Measurements from ENCODE around the gene FAAP20.
A peak's percentile ranks its signal among the peaks of the same experiment; 100 is the strongest.

FAAP20 gene

DNA sequence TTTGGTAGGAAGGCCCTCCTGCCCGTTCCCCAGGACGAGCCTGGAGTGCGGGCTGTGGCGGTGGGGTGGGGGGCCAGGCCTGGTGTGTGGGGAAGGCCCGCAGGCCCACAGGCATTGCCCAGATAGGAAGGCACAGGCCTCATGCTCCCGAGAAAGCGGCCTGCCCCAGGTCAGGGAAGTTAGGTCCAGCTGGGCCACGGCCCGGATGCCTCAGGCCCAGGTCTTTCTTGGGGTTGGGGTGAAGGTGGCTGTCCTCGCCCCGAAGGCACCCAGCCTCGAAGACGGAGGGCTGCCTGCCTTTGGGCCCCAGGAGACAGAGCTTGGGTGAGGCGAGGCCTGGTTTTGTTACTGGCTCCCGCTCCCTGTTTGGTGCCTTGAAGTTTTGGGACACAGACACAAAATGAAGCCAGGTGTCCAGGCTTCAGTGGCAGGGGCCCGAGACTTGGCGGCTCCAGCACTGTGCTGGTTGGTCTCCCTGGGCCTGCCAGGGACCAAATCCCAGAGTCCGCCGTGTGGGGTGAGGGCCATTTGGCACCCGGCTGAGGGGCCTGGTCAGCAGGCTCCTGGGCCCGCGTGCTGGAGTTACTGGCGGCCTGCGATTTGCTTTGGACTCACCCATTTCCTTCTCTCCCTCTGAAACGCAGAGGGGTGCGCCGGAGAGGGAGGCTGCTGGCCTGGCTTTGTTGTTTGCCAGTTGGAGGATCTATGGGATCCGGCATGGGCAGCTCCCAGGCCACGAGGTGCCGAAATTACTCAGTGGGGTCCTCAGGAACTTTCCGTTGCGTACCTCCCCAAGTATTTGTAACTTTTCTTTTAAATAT lies 35.5 kb upstream of the FAAP20 start:
- DNase-seq: peak; percentile 22

GRCh38 chr1:2229037-2229864 lies 34.7 kb upstream of the FAAP20 start:
- DNase-seq: peak; percentile 72

GRCh38 chr1:2228694-2229036 lies 34.1 kb upstream of the FAAP20 start:
- DNase-seq: peak; percentile 35

DNA sequence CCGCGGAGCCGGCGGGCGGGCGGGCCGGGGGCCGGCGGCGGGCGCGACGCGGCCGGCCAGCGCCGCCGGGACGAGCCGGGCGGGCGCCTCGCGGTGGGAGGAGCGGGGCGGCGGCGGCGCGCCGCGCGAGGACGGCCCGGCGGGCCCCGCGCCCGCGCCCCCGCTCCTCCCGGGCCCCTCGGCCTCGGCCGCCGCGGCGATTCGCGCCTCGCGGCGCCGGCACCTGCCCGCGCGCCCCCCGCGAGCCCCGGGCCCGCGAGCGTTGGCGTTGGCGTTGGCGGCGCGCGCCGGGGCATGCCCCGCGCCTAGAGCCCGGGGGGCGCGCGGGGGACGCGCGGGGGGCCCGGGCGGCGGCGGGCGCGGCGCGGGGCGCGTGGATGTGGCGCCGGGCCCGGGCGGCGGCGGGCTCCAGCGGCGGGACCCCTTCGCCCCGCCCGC lies 33.6 kb upstream of the FAAP20 start, which contains the start of gene SKI:
SKI (plus strand) TSS at position 163 of the 438 bp plus-strand sequence. CDS start 448 bp downstream, outside the sequence.
- DNase-seq: peak; percentile 1

- DNase-seq: peak; percentile 95
Observed at GRCh38 chr1:2227346-2228156, 33.0 kb upstream of the FAAP20 start.

DNA sequence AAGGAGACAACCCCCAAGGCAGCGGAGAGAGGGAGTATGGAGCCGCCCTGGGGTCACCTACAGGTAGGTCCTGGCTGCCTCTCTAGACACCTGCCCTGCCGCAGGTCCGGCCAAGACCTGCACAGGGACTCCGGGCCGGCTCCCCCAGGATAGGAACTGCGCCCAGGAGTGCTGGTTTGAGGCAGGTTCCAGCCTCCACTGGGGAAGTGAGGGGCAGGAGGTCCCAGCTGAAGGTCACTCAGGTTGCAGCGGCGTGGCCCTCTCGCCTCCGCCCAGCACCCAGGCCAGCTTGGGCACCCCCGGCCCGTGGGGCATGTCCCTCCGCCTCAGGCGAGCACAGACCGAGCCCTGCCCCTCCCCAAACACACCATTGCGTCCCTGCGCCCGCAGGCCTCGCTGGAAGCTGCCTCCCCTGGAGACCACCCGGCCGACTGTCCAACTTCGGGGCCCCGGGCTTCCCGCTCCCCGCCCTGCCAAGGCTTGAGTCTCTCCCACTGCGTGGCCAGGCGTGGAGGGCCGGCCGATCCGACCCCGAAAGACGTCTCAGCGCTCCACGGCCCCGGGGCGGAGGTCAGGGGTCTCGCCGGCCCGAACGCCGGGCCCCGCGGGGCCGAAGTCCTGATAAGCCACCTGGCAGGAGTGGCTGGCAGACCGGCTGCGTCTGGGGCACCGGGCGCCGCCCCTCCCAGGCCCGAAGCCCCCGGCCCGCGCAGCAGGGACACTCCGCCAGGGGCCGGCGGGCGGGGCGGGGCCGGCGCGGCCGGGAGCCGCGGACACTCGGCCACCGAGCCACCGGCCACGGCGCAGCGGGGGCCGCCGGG lies 32.2 kb upstream of the FAAP20 start:
- DNase-seq: no peak

GRCh38 chr1:2224631-2225428 lies 30.3 kb upstream of the FAAP20 start:
- no peak for DNase-seq

DNA sequence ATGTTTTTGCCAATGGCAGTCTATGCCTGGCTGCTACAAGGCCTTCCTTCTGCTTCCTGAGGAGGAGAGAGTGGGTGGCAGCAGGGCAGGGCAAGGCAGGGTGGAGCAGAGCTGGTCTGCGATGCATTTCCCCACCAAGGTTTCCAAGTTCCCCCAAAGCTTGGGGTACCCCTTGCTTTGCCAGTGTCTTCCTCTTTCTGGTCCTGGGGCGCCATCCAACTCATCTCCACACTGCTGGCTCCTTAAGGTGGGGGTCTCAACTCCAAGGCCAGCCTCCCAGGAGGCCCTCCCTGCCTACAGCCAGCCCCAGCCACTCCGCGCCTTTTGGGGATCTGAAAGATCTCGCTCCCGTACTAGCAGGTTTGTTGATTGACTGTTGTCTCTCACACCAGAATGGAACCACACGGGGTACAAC lies 29.6 kb upstream of the FAAP20 start:
- no peak for DNase-seq

DNA sequence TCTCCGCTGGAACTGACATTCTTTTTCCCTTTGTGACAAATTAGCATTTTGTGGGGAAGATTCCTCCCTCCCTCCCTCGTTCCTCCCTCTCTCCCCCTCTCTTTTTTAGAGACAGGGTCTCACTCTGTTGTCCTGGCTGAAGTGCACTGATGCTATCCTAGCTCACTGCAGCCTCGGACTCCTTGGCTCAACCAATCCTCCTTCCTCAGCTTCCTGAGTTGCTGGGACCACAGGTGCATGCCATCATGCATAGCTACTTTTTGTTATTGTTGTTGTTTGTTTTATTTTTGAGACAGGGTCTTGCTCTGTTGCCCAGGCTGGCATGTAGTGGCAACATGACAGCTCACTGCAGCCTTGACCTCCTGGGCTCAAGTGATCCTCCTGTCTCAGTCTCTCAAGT lies 26.7 kb upstream of the FAAP20 start:
- no peak for DNase-seq

- no peak for DNase-seq
Observed at GRCh38 chr1:2216767-2217058, 22.1 kb upstream of the FAAP20 start.

DNA sequence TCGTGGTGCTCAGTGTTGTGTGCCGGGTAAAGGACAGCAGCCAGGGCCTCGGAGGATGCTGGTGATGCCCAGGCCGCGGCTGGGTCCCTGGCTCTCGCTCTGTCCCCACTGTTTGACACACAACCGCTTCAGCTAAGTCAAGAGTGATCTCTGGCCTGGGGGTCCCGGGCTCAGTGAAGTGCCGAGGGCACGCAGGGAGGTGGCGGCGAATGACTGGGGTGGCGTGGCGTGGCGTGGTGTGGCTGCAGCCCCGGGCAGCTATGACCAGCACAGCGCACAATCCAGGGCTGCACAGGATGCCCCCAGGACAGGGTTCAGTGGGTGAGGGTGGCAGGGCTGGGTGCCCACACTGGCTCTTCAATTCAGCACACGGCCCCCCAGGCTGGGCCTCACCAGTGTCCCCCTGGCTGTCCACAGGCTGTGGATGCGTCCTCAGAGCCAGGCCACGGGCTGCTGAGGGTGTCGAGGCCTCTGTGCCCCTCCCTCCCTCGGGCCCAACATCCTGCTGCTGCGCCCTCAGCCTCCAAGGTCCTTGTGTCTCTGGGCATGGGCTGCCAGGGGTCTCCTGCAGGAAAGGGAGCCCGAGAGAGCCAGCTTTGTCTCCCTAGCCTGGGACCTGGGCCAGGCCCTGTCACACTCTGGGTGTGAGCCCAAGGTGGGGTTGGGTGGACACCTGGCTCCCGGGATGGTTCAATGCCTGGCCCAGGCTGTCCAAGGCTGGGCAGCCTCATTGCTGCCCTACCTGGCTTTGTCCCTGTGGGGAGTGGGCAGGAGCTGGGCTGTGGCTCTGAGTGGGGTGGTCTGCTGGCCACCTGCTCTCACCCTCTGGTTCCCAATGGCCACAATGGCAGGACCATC lies 21.6 kb upstream of the FAAP20 start:
- DNase-seq: no peak

DNA sequence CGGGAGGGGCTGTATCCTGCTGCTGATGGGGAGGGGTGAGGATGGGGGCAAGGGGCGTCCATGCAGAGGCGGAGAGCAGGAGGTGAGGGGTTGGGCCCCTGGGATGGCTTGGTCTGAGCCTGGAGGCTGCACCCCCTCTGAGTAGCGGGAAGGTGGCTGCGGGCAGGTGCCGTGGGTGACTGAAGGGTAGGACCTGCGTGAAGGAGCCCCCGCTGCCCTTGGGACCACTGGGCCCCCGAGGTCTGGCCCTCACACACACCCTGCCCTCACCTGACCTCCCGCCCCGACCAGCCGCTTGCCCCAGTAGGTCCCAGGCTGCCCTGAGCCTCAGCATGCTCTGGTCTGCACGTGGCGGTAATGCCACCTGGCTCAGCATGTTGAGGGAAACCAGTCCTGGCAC lies 20.8 kb upstream of the FAAP20 start:
- no peak for DNase-seq

DNA sequence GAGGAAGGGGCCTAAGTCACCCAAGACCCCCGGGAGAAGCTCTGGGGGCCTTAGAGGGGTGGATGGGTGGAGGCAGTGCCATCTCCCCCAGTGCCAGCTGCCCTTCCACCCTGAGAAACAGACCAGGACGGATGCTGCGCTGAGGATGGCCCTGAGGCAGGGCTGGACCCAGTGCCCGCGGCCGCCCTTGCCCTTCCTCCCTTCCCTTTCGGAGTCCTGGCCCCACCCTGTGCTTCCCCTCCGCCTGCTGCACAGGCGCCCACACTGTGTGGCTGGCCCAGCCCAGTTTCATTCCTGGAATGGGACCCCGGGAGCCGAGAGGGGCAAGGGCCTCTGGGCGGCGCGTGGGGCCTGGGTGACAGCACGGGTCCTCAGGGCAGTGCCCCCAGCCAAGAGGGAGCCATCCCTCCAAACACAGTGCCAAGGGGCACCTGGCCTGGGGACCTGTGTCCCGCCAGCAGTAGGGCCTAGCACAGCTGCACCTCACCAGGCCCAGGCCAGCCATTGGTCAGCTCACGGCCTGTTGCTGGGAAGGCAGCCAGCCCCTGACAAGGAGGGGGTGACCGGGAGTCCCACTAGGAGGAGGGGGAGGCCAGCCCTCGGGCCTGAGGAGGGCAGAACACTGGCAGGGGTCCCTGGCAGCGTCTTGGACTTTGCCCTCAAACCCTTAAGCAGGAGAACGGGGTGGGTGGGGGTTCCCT lies 20.1 kb upstream of the FAAP20 start:
- DNase-seq: no peak

DNA sequence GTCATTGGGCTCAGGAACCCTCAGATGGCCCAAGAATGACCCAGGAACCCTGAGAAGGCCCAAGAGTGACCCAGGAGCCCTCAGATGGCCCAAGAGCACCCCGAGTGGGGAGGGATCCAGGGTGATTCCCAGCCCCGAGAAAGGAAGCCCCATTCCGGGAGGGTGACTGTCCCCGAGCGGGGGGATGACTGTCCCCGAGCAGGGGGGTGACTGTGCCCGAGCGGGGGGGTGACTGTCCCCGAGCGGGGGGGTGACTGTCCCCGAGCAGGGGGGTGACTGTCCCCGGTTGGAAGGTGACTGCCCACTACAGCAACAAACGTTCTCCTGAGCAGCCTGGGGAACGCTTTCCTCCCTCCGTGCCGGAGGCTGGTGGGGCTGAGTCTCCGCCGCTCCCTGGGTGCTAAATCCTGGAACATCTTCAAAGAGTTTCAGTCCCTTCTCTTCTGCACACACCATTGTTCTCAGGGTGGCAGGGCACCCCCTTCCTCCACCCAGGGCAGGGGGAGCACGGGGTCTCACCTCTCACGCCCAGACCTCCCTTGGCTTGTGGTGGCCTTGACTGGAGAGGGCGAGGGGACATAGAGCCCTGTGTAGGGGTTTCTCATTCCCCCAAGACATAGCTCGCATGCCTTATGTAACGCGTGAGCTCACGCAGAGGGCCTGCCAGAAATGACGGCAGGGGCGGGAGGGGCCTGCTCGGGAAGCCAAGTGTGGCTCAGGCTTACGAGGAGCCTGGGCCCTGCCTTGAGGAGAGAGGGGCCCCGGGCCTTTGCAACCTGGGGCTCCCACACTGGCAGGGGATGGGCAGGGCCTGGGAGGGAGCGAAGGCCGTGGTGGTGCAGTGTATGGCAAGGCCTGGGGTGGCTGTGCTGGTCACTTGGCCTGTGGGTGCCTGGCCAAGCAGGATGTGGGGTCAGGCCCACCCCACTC lies 19.3 kb upstream of the FAAP20 start:
- no peak for DNase-seq

DNA sequence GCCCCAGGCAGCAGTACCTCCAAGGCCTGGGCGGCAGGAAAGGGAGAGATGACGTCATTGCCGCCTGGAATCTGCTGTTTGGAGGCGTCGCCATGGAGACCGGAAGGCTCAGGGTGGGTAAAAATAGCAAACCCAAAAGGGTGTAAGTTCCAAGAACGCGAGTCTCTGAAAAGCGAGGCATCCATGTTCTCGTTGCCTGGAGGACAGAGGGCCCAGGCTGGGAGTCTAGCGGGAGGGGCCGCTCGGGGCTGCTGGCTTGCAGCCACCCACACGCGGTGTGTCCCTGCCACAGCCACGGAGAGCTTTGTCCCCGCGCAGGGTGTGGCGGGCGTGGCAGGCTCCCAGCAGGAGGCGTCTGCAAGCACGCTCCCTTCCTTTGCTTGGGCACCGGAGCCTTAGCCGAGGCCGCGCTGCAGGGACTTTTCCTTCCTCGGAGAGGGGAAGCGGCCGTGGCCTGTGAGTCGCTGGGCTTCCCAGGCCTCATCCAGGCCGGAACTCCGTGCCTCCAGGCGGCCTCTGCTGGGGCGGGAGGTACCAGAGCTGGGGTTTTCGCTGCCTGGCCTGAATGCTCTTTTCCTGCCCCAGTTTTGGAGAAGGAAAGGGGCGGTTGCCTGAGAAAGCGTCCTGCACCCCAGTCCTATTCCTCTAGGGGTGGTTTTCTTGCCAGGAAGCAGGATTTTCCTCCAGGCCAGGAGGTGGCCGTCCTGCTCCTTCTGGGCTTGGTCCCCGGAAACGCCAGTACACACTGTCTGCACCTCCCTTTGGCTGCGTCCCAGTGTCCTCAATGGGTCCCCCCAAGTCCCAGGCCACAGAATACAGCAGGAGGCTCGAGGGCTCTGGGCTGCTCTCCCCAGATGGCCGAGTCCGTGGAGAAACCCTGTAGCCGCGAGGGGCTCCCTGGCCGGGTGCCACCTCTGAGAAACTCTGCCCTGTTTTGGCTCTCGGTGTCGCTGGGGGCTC lies 18.2 kb upstream of the FAAP20 start:
- peak; percentile 74 for DNase-seq

DNA sequence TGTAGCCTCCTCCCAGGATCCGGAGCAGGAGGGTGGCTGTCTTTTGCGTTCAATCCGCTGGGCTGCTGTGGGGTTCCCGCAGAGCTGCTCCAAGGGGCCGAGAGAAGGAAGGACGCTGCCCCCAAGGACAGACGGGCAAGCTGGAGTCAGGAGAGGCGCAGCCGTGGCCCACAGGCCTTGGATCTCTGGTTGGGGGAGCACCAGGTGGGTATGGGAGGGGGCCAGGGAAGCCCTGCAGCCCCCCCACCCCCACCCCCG lies 17.6 kb upstream of the FAAP20 start:
- no peak for DNase-seq

GRCh38 chr1:2210786-2211185 lies 16.2 kb upstream of the FAAP20 start:
- peak; percentile 1 for DNase-seq
